NT2/D1 (cell line): ENCODE data around the gene PPFIA1.

Experiments
- SUZ12 ChIP-seq: IDR thresholded peaks from 2 replicates; pipeline ENCODE4 v1.6.1; 2011; ENCODE audit not compliant: insufficient read length, insufficient read depth; ENCODE audit errors: extremely low read depth
- YY1 ChIP-seq: IDR thresholded peaks from 2 replicates; pipeline ENCODE4 v1.6.1; 2011; ENCODE audit not compliant: insufficient read length, insufficient read depth
- ZNF274 ChIP-seq: IDR thresholded peaks from 2 replicates; pipeline ENCODE4 v1.6.1; 2011; ENCODE audit warnings: mild to moderate bottlenecking, low read depth, low read length

- TF ChIP-seq YY1 (no peak), ZNF274 (no peak), SUZ12 (no peak)
Measured at GRCh38 chr11:70407121-70407520, 136.6 kb downstream of the PPFIA1 start.
